HL-60/S4 treated with phorbol 12-myristate 13-acetate at 8.2 ng/mL for 4 days and 3 days (cell line): Measurements from ENCODE around the gene FAM131C.
"Not testable (repeated sequence)": the region's sequence is repeated elsewhere in the genome, so short reads cannot be mapped to it uniquely, and the experiment has no call there.

ENCODE experiments used
- in situ Hi-C: fragments of 300-500 bp; cut with MboI; formaldehyde crosslinking; loops from 2 replicates; pipeline ENCODE4 v1.15.0; 2022; ENCODE audit warnings: low sequenced_read_pairs

The FAM131C gene

GRCh38 chr1:16063226-16063829, 10.1 kb downstream of the FAM131C start:
- in situ Hi-C loops = no loop called here

DNA sequence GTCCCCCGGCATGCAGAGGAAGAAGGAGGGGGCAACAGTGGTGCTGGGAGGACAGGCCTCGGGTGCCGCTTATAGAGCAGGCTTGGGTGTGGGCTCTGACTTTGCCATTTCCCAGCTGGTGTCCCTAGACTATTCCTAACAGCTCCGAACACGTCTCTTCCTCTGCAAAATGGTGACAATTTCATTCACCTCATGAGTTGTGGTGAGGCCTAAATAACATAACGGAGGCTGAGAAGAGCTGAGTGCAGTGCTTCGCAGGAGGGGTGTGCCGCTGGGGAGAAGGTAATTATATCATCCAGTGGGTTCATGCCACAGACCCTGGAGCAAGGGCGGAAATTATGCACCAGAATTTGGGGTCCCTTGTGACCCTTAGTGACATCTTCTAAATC, 10.8 kb downstream of the FAM131C start:
- in situ Hi-C loops = not testable (repeated sequence)

GRCh38 chr1:16061989-16062686, 11.3 kb downstream of the FAM131C start:
- in situ Hi-C loops = not testable (repeated sequence)

- in situ Hi-C loops = no loop called here
Observed at GRCh38 chr1:16061266-16061665, 12.2 kb downstream of the FAM131C start.

DNA sequence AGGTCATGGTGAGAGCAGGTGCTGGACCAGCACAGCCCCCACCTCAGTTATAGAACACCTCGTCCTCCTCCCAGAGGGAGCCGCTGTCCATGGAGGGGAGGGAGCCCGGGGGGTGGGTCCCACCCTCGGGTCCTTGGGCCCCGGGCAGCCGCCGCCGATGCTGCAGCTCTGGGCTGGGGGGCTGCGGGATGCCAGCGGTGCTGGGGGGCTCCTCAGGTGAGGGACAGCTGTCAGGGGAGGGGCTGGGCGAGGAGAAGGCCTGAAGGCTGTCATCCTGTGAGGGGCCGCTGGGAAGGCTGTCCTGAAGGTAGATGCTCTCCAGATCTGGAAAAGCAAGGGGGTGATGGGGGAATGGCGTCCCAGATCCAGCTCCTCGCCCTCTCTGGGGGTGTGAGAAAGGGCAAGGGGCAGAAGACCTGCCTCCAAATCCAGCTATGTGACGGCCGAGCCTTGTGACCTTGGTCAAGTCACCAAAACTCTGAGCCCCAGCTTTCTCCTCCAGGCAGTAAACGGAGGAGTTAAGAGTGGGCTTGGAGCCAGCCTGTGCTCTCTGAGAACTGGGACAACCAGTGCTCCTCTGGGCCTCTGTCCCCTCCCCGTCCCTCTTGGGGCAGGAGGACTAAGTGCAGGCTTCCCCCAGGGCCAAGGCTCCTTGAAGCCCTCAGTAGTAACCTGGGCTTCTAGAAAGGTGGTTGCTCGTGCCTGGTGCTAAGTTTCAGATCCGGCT, 14.9 kb downstream of the FAM131C start:
- in situ Hi-C loops = not testable (repeated sequence)

DNA sequence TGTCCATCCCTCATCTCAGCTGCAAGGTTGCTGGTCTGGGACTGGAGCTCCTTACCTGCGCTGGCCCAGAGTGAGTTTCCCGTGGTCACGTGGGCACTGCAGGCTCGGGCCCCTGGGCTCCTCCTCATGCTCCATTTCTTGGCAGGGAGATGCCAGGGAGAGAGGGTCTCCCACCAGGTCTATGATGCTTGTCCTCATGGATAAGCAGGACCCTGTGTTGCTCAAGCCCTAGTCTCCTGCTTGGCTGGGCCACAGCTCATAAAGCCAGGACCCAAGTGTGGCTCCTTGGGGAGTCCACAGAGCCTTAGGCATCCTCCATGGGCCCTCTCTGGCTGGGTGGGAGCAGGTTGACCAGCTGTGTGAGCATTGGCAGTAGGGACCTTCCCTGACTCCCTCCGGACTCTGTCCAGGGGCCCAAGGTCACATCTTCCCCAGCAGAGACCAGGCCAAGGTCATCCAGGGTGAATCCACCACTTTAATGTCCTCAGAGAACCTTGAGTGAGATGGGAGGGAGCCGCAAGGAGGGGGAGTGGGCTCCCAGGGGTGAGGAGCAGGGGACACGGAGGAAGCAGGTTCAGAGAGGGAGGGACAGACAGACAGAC, 16.0 kb downstream of the FAM131C start:
- in situ Hi-C loops = not testable (repeated sequence)

GRCh38 chr1:16056521-16056912, 16.9 kb downstream of the FAM131C start:
- in situ Hi-C loops = not testable (repeated sequence)

- in situ Hi-C loops = no loop called here
Observed at GRCh38 chr1:16055613-16056520, 17.6 kb downstream of the FAM131C start.

DNA sequence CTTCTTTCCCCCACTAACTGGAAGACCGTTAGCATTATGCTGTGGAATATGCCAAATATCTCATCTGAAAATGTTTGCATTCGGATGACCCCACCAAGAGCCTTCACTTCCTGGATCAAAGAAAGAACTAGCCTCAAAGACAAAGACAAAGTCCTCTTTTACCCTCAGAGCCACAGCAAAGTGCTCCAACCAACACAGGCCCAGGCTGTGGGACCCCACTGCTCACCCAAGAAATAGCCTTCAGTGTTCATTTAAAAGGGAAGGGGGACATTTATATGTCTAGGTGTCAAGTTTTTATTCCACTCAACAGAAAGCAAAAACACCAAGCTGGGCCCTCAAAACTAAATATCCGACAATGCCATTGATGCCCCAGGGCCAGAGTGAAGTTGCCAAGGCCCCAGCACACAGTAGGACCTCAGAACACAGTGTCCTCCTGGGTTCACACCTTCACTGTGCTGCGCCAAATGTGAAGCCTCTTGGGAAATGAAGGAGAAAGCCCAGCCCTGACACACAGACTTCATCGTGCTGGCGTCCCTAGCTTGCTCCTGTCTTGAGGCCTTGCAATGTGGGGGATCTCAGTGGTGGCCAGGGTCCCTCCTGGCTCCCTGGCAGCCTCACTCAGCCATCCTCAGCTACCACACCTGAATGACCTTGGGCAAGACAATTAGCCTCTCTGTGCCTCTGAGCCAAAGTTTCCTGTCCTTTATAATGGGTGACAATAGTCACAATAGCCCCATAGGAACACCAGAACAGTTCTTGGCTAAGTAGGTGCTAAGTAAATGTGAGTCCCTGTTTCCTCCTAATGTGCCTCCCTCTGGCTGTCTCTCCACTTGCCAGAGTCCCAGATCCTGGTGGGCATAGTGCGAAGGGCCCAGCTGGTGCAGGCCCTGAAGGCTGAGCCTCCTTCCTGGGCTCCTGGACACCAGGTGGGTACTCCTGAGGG, 18.6 kb downstream of the FAM131C start:
- in situ Hi-C loops = no loop called here

DNA sequence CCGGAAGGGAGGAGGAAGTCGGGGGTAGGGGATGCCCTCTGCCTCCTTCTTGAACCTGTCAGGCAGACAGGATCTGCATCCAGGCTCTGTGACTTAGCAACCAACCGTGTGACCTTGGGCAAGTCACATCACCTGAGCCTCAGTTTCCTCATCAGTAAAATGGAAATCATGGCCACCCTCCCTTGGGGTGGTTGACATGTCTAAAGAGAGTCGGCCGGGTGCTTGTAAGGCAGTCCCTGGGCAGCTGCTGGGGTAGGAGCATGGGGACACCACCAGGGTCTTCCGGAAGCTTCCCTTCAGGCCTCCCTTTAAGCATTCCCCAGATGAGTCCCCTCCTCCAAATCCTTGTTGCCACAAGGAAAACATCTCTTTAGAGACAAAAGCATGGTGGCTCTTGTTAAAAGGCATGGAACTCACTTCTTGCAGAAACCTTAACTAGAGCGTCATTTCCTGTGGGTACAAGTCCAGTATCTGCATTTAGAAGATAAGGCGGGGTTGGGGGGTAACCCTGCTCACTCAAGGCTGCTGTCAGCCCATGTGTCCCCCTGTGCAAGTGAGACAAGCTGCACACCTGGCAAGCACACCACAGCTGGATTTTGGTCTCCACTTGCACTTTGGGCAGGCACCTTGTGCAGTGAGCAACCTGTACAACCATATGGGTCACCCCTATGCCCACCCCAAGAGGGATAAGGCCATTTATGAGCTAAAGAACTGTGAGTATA, 19.5 kb downstream of the FAM131C start:
- in situ Hi-C loops = no loop called here

DNA sequence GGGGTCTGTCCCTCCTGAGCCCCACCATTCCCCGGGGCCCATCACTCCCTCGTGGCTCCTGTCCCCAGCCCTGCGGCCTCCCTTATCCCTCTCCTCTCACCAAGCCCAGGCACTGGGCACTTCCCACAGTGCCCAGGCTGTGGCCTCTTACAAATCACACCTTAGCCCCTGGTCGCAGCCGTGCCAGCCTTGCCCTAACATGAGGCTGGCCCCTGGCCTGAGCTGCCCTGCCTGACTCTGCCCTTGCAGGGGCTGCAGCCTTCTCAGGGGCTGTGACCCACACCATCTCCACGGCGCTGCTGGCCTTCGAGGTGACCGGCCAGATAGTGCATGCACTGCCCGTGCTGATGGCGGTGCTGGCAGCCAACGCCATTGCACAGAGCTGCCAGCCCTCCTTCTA, 21.5 kb downstream of the FAM131C start:
- in situ Hi-C loops = not testable (repeated sequence)

DNA sequence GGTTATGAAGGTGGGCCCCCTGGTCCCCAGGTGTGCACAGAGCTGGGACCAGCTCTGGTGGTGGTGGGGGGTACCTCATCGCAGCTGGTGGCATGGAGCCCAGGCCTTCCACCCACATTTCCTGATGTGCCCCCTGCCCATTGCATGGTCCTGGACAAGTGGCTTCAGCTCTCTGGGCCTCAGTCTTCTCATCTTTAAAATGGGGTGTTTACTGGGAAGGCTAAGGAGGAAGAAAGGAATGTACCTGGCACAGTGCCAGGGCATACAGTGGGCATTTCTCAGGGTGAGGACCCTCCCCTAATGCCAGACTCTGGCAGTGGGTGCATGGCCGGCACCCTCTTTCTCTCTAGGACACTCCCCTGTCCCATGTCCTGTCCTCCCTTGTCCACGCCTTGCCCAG, 22.4 kb downstream of the FAM131C start:
- in situ Hi-C loops = no loop called here

DNA sequence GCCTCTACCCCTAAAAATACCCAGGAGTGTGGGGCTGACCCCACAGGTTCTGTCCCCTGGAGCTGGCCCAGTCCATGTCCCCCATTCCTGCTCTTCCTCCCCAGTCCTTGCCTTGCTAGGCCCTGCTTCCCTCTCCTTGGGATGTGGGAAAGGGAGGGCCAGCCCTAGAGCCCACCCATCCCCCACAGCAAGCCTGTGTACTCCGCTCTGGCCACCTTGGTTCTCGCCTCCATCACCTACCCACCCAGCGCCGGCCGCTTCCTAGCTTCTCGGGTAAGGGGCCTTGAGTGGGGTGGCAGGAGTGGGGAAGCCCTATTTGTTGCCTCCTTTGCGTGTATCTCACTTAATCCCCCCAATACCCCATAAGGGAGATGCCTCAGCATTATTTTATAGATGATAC, 23.1 kb downstream of the FAM131C start:
- in situ Hi-C loops = no loop called here

- in situ Hi-C loops = no loop called here
Observed at GRCh38 chr1:16048573-16049189, 24.8 kb downstream of the FAM131C start.

- in situ Hi-C loops = no loop called here
Observed at GRCh38 chr1:16047791-16048475, 25.5 kb downstream of the FAM131C start.

DNA sequence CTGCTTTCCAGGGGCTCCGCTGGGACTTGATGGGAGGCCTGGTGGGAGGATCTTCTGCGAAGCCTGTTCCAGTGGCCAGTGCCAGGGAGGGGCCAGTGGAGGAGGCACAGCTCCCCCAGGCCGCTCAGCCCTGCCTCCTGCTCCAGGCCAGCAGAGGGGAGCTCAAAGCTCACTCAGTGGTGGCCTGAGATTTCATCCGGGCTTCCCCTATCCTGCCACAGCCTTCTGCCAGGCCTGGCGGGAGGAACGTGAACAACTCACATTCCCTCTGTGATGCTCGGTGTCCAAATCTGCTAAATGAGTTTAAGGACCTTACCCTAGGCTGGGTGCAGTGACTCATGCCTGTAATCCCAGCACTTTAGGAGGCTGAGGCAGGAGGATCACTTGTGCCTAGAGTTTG, 26.6 kb downstream of the FAM131C start:
- in situ Hi-C loops = no loop called here

GRCh38 chr1:16043950-16044349, 29.5 kb downstream of the FAM131C start:
- in situ Hi-C loops = no loop called here

DNA sequence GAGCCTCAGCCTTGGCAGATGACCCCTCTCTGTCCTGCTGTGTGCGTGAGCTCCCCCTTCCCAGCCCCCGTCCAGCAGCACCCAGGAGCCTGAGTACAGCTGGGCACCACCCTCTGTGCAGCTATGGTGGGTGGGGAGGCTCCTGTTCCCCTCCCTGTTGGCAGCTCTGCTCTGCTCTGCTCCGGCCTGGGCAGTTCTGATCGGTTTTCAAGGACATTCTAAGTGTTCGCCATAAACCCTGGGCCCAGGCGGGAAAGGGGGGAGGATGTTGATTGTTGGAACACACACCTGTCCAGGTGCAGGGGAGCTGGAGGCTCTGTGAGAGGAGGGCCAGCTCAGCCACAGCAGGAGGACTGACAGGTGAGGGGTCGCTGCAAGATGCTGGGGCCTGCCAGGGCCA, 29.9 kb downstream of the FAM131C start, which contains the start of gene CLCNKB:
Gene CLCNKB (plus strand): TSS at position 262 of the 400 bp plus-strand sequence. CDS start 711 bp downstream, outside the sequence.
- in situ Hi-C loops = no loop called here
